HEK293T (cell line): ENCODE results near the gene CLSTN3.

Experiments used
- CTCF ChIA-PET: fragments of 350-600 bp; formaldehyde crosslinking; extraction: SDS; loops from one replicate; lab custom pipeline; 2021; ENCODE audit warnings: antibody characterized with exemption, inconsistent platforms; lab: Yijun Ruan, JAX
- POLR2A ChIA-PET: fragments of 350-600 bp; formaldehyde crosslinking; extraction: SDS; loops from one replicate; lab custom pipeline; 2020; ENCODE audit warnings: antibody characterized with exemption, inconsistent platforms; lab: Yijun Ruan, JAX
- DNase-seq: peaks from one replicate; pipeline ENCODE4 v3.0.0; 2012; ENCODE audit warnings: mixed read lengths; ENCODE audit errors: extremely low spot score
- ARNT ChIP-seq: fragments of 450-650 bp; IDR thresholded peaks from 2 replicates; pipeline ENCODE4 v1.6.1; 2017; ENCODE audit warnings: mild to moderate bottlenecking
- BHLHE40 ChIP-seq: fragments of 450-650 bp; IDR thresholded peaks from 2 replicates; pipeline ENCODE4 v1.6.1; 2016; ENCODE audit warnings: mild to moderate bottlenecking, moderate library complexity, borderline replicate concordance
- CTBP1 ChIP-seq: fragments of 450-650 bp; IDR thresholded peaks from 2 replicates; pipeline ENCODE4 v1.6.1; 2016; ENCODE audit warnings: borderline replicate concordance
- ELF4 ChIP-seq: fragments of 450-650 bp; IDR thresholded peaks from 2 replicates; pipeline ENCODE4 v1.6.1; 2017; ENCODE audit warnings: antibody characterized with exemption
- FOXA1 ChIP-seq: fragments of 450-650 bp; IDR thresholded peaks from 2 replicates; pipeline ENCODE4 v1.6.1; 2016; ENCODE audit warnings: mild to moderate bottlenecking
- FOXK2 ChIP-seq: fragments of 450-650 bp; IDR thresholded peaks from 2 replicates; pipeline ENCODE4 v1.6.1; 2016; ENCODE audit warnings: mild to moderate bottlenecking
- FOXM1 ChIP-seq: fragments of 450-650 bp; IDR thresholded peaks from 2 replicates; pipeline ENCODE4 v1.6.1; 2017; ENCODE audit warnings: mild to moderate bottlenecking, borderline replicate concordance
- HDGF ChIP-seq: fragments of 450-650 bp; IDR thresholded peaks from 2 replicates; pipeline ENCODE4 v1.6.1; 2017; ENCODE audit warnings: antibody characterized with exemption, borderline replicate concordance
- L3MBTL2 ChIP-seq: fragments of 450-650 bp; conservative IDR thresholded peaks from 2 replicates; pipeline ENCODE4 v1.6.1; 2016; ENCODE audit warnings: mild to moderate bottlenecking
- LEF1 ChIP-seq: fragments of 450-650 bp; IDR thresholded peaks from 2 replicates; pipeline ENCODE4 v1.6.1; 2017; ENCODE audit warnings: mild to moderate bottlenecking, borderline replicate concordance
- NFRKB ChIP-seq: fragments of 450-650 bp; IDR thresholded peaks from 2 replicates; pipeline ENCODE4 v1.6.1; 2016; ENCODE audit warnings: mild to moderate bottlenecking, moderate library complexity
- SP1 ChIP-seq: fragments of 450-650 bp; IDR thresholded peaks from 2 replicates; pipeline ENCODE4 v1.6.1; 2017
- SUZ12 ChIP-seq: fragments of 450-650 bp; IDR thresholded peaks from 2 replicates; pipeline ENCODE4 v1.6.1; 2016; ENCODE audit warnings: mild to moderate bottlenecking
- TARDBP ChIP-seq: fragments of 450-650 bp; IDR thresholded peaks from 2 replicates; pipeline ENCODE4 v1.6.1; 2016
- ZNF384 ChIP-seq: fragments of 450-650 bp; IDR thresholded peaks from 2 replicates; pipeline ENCODE4 v1.6.1; 2016
- TF ChIP-seq, protein P1 (sequence below): fragments of 450-650 bp; IDR thresholded peaks from 2 replicates; pipeline ENCODE4 v1.6.1; 2016

Gene CLSTN3

DNA sequence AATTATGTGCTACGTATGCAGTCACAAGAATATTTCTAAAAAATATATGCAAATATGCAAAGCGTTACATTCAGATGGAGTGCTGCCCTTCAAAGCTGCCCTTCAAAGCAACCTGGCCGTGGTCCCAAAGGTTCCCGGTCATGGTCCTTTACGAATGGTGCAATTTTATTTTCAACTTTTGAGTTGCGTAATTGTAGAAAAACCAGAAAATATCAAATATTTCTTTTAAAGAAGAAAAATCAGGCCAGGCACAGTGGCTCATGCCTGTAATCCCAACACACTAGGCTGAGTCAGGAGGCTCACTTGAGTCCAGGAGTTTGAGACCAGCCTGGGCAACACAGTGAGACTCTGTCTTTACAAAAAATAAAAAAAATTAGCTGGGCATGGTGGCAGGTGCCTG is 21.4 kb downstream of the CLSTN3 start:
- ChIA-PET CTCF (interaction anchor here (0.6 to 0.7 kb wide), 2 partner anchors 21 to 246 kb away, joined by 3 read pairs; partner anchors contain the start of gene CLSTN3), POLR2A (no interaction called here)
- TF ChIP-seq ZNF384 (no peak), HDGF (no peak), CTBP1 (no peak), FOXM1 (no peak), FOXK2 (no peak), ARNT (no peak), BHLHE40 (no peak), FOXA1 (no peak), SUZ12 (no peak), NFRKB (no peak), LEF1 (no peak), TARDBP (no peak), L3MBTL2 (no peak), SP1 (no peak), ELF4 (no peak)
- TF ChIP-seq, protein P1, sequence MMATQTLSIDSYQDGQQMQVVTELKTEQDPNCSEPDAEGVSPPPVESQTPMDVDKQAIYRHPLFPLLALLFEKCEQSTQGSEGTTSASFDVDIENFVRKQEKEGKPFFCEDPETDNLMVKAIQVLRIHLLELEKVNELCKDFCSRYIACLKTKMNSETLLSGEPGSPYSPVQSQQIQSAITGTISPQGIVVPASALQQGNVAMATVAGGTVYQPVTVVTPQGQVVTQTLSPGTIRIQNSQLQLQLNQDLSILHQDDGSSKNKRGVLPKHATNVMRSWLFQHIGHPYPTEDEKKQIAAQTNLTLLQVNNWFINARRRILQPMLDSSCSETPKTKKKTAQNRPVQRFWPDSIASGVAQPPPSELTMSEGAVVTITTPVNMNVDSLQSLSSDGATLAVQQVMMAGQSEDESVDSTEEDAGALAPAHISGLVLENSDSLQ = no peak
- no peak for DNase-seq

DNA sequence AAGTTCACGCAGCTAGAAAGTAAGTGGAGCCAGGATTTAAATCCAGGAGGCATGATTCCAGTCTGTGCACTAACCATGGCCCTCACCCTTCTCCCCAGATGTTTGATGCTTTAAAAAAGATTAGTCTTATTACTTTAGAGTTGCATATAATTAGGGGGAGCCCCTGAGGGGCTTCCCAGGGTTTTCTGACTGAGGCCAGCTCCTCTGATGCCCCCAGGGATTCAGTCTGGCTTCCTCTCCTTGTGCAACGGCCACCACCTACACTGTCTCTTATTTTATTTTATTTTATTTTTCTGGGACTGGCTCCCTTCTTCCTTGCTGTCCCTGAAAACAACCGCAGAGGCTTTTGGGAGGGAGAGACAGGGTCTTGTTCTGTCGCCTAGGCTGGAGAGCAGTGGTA is 22.6 kb downstream of the CLSTN3 start:
- CTCF ChIA-PET = interaction anchor here (1.5 to 1.9 kb wide), 2 partner anchors 8 to 11 kb away, joined by 6 to 12 read pairs; no protein-coding TSS in a partner anchor
- DNase-seq = no peak
- TF ChIP-seq SUZ12 (no peak), TARDBP (no peak), BHLHE40 (no peak), HDGF (no peak), ZNF384 (no peak)
- POLR2A ChIA-PET = no interaction called here

DNA sequence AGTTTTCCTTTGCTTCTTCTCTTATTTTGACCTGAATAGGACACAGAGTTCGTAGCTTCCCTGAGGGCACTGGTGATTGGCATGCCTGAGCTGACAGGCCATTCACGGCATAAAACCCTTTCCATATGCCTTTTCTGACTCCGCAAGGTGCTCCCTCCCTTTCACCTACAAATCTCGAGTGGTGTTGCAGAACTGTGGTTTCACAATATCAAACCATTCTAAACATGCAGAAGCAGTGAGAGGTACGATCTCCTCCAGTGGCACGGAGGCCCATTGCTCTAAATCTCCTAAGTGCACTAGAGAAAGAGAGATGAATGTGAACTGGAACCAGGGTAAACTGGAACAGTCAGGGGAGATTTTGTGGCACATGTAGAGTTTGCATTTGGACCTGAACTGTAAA is 23.9 kb downstream of the CLSTN3 start:
- CTCF ChIA-PET = interaction anchor here (0.9 to 1.9 kb wide), 3 partner anchors 9 to 45 kb away, joined by 3 to 12 read pairs (median 6); no protein-coding TSS in a partner anchor
- POLR2A ChIA-PET = no interaction called here
- TF ChIP-seq FOXM1 (no peak), FOXA1 (no peak), SP1 (no peak), NFRKB (no peak), CTBP1 (no peak), L3MBTL2 (no peak), BHLHE40 (no peak), ELF4 (no peak), SUZ12 (no peak), LEF1 (no peak), TARDBP (no peak), HDGF (no peak), ZNF384 (no peak), FOXK2 (no peak), ARNT (no peak)
- TF ChIP-seq, protein P1 = no peak
- DNase-seq = no peak

DNA sequence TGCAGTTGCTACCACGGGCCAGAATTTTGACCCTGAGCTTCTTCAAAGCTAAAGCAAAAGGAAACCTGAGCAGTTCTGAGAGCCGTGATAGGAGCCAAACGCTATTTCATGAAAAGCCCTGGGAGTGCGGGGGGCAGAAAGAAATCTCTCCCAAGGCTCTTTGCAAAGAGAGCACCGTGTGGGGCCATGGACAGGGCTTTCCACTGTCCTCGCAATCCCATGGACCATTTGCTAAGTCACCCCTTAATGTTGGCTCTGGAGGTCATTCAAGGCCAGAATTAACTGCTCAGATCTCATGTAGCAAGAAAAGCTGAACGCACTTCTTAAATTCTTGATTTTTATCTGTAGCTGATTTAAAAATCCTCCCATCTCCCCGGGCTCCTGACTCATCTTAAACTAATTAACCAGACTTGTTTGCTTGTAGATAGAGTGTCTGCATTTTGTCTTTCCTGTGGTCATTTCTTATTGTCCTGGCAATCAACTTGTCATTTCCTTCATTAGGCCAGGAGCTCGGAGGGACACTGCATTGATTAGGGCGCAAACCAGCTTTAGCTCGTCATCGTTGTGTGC is 24.8 kb downstream of the CLSTN3 start:
- POLR2A ChIA-PET = no interaction called here
- DNase-seq = no peak
- no peak for TF ChIP-seq LEF1
- TF ChIP-seq FOXM1 = no peak
- TF ChIP-seq ARNT = no peak
- no peak for TF ChIP-seq L3MBTL2
- TF ChIP-seq CTBP1 = no peak
- no peak for TF ChIP-seq HDGF
- TF ChIP-seq, protein P1 = no peak
- no peak for TF ChIP-seq ZNF384
- no peak for TF ChIP-seq NFRKB
- TF ChIP-seq TARDBP = no peak
- TF ChIP-seq SUZ12 = no peak
- TF ChIP-seq SP1 = no peak
- TF ChIP-seq BHLHE40 = no peak
- TF ChIP-seq FOXK2 = no peak
- no peak for TF ChIP-seq FOXA1
- no peak for TF ChIP-seq ELF4
- CTCF ChIA-PET = interaction anchor here (0.6 to 1.8 kb wide), 4 partner anchors 9 to 112 kb away, joined by 3 to 11 read pairs (median 4); no protein-coding TSS in a partner anchor

DNA sequence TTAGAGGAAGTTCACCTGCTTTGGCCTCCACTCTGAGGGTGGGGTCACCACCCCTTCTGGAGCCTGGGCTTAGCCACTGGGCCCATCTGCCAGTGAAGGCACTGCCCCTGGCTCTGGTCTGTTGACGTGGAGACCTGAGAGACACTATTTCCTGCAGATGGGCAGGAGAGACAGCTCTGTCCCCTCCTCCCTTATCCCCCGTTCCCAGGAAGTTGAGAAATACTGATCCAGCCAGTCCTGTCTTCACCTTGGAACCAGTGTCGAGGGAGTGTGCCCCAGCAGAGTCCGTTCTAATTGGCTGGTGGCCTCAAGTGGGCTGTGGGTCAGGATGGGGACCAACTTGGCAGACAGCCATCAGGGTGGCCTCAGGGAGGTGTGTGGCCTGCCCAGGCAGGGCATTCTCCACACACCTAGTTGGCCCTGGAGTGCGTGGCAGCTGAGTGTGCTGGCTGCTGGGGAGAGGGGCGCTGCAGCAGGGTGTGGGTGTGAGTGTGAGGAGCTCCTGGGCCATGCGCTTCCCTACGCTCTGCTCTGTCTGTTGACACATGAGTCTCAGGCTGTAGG is 25.4 kb downstream of the CLSTN3 start:
- no peak for DNase-seq
- POLR2A ChIA-PET = no interaction called here
- TF ChIP-seq ELF4 (no peak), L3MBTL2 (no peak), SUZ12 (no peak), BHLHE40 (no peak), NFRKB (no peak), FOXK2 (no peak), FOXA1 (no peak), FOXM1 (no peak), LEF1 (no peak), SP1 (no peak), ZNF384 (no peak), CTBP1 (no peak)
- TF ChIP-seq, protein P1 = no peak
- CTCF ChIA-PET = interaction anchor here (0.5 to 1.8 kb wide), 5 partner anchors 9 to 112 kb away, joined by 3 to 11 read pairs (median 3); no protein-coding TSS in a partner anchor
